ENCODE data around the gene SPTLC2. TPM values are rescaled to one million over a fixed set of nuclear protein-coding genes. Genes with fewer than 3 reads are reported as not detected.
"Not testable (repeated sequence)": the region's sequence is repeated elsewhere in the genome, so short reads cannot be mapped to it uniquely, and the experiment has no call there.

Gene SPTLC2
- polyA plus RNA-seq, 1 donor: 17.4 TPM

- no CpG with 5 or more reads among the region's 2 CpGs for WGBS (ENCODE audit: insufficient coverage, low lambda C conversion rate)
- no peak overlapping the region for H3K27ac ChIP-seq (ENCODE audit: low read length)
- peak; percentile 54 to 82 for DNase-seq
These were observed 31.4 kb upstream of the SPTLC2 start for GRCh38 chr14:77647853-77648252.

GRCh38 chr14:77646907-77647306 is 30.5 kb upstream of the SPTLC2 start:
- H3K27me3 ChIP-seq (ENCODE audit: control insufficient read depth, insufficient read depth, low read length): no peaks in the 10 kb centered on the region
- H3K36me3 ChIP-seq (ENCODE audit: control insufficient read depth, insufficient read depth, low read length): no peaks in the 10 kb centered on the region
- DNase-seq: no peak
- no CpG with 5 or more reads among the region's 4 CpGs for WGBS (ENCODE audit: insufficient coverage, low lambda C conversion rate)
- no peak overlapping the region for H3K4me3 ChIP-seq (ENCODE audit: low read length)
- H3K4me1 ChIP-seq (ENCODE audit: control insufficient read depth, insufficient read depth, low read length): peaks cover 21% of the 10 kb centered on the region
- no peak overlapping the region for H3K27ac ChIP-seq (ENCODE audit: low read length)
- no peaks in the 10 kb centered on the region for H3K9me3 ChIP-seq (ENCODE audit: control insufficient read depth, low read depth, low read length)

More at GRCh38 chr14:77647853-77648252, 31.4 kb upstream of the SPTLC2 start:
- H3K4me3 ChIP-seq (ENCODE audit: low read length): no peak overlapping the region
- H3K27me3 ChIP-seq (ENCODE audit: control insufficient read depth, insufficient read depth, low read length): no peaks in the 10 kb centered on the region
- H3K9me3 ChIP-seq (ENCODE audit: control insufficient read depth, low read depth, low read length): no peaks in the 10 kb centered on the region
- H3K36me3 ChIP-seq (ENCODE audit: control insufficient read depth, insufficient read depth, low read length): no peaks in the 10 kb centered on the region
- peaks cover 17% of the 10 kb centered on the region for H3K4me1 ChIP-seq (ENCODE audit: control insufficient read depth, insufficient read depth, low read length)

GRCh38 chr14:77645520-77646230 is 29.2 kb upstream of the SPTLC2 start:
- 18% methylated on average over 3 of the region's 15 CpGs for WGBS (ENCODE audit: insufficient coverage, low lambda C conversion rate)
- peaks cover 26% of the 10 kb centered on the region for H3K4me1 ChIP-seq (ENCODE audit: control insufficient read depth, insufficient read depth, low read length)
- no peaks in the 10 kb centered on the region for H3K27me3 ChIP-seq (ENCODE audit: control insufficient read depth, insufficient read depth, low read length)
- H3K36me3 ChIP-seq (ENCODE audit: control insufficient read depth, insufficient read depth, low read length): no peaks in the 10 kb centered on the region
- H3K4me3 ChIP-seq (ENCODE audit: low read length): no peak overlapping the region
- no peak overlapping the region for H3K27ac ChIP-seq (ENCODE audit: low read length)
- H3K9me3 ChIP-seq (ENCODE audit: control insufficient read depth, low read depth, low read length): no peaks in the 10 kb centered on the region
- DNase-seq: peak in 1 of 2 donors; percentile 32

GRCh38 chr14:77642407-77642806 is 26.0 kb upstream of the SPTLC2 start:
- H3K27ac ChIP-seq (ENCODE audit: low read length): no peak overlapping the region
- H3K27me3 ChIP-seq (ENCODE audit: control insufficient read depth, insufficient read depth, low read length): no peaks in the 10 kb centered on the region
- H3K4me1 ChIP-seq (ENCODE audit: control insufficient read depth, insufficient read depth, low read length): peaks cover 28% of the 10 kb centered on the region
- WGBS (ENCODE audit: insufficient coverage, low lambda C conversion rate): no CpG with 5 or more reads among the region's 7 CpGs
- H3K36me3 ChIP-seq (ENCODE audit: control insufficient read depth, insufficient read depth, low read length): no peaks in the 10 kb centered on the region
- DNase-seq: no peak
- H3K4me3 ChIP-seq (ENCODE audit: low read length): peak overlapping the region; percentile 33
- H3K9me3 ChIP-seq (ENCODE audit: control insufficient read depth, low read depth, low read length): no peaks in the 10 kb centered on the region

GRCh38 chr14:77641534-77642341 is 25.3 kb upstream of the SPTLC2 start:
- Histone ChIP-seq H3K4me3 (ENCODE audit: low read length) (peak overlapping the region; percentile 33), H3K36me3 (ENCODE audit: control insufficient read depth, insufficient read depth, low read length) (no peaks in the 10 kb centered on the region), H3K27ac (ENCODE audit: low read length) (no peak overlapping the region), H3K9me3 (ENCODE audit: control insufficient read depth, low read depth, low read length) (no peaks in the 10 kb centered on the region), H3K4me1 (ENCODE audit: control insufficient read depth, insufficient read depth, low read length) (peaks cover 22% of the 10 kb centered on the region), H3K27me3 (ENCODE audit: control insufficient read depth, insufficient read depth, low read length) (no peaks in the 10 kb centered on the region)
- WGBS (ENCODE audit: insufficient coverage, low lambda C conversion rate): no CpG with 5 or more reads among the region's 47 CpGs
- peak; percentile 30 to 57 for DNase-seq

GRCh38 chr14:77640756-77641533 is 24.5 kb upstream of the SPTLC2 start:
- Histone ChIP-seq H3K36me3 (ENCODE audit: control insufficient read depth, insufficient read depth, low read length) (no peaks in the 10 kb centered on the region), H3K27ac (ENCODE audit: low read length) (no peak overlapping the region), H3K27me3 (ENCODE audit: control insufficient read depth, insufficient read depth, low read length) (no peaks in the 10 kb centered on the region), H3K4me1 (ENCODE audit: control insufficient read depth, insufficient read depth, low read length) (peaks cover 22% of the 10 kb centered on the region), H3K9me3 (ENCODE audit: control insufficient read depth, low read depth, low read length) (no peaks in the 10 kb centered on the region), H3K4me3 (ENCODE audit: low read length) (peak overlapping the region; percentile 33)
- DNase-seq: no peak
- no CpG with 5 or more reads among the region's 16 CpGs for WGBS (ENCODE audit: insufficient coverage, low lambda C conversion rate)

- H3K27me3 ChIP-seq (ENCODE audit: control insufficient read depth, insufficient read depth, low read length): no peaks in the 10 kb centered on the region
- H3K4me3 ChIP-seq (ENCODE audit: low read length): no peak overlapping the region
- no peak overlapping the region for H3K27ac ChIP-seq (ENCODE audit: low read length)
- H3K4me1 ChIP-seq (ENCODE audit: control insufficient read depth, insufficient read depth, low read length): peaks cover 17% of the 10 kb centered on the region
- peaks cover 4% of the 10 kb centered on the region for H3K9me3 ChIP-seq (ENCODE audit: control insufficient read depth, low read depth, low read length)
- WGBS (ENCODE audit: insufficient coverage, low lambda C conversion rate): no CpG with 5 or more reads among the region's 2 CpGs
- no peaks in the 10 kb centered on the region for H3K36me3 ChIP-seq (ENCODE audit: control insufficient read depth, insufficient read depth, low read length)
- DNase-seq: peak in 1 of 2 donors; percentile 62
These were observed 22.3 kb upstream of the SPTLC2 start for GRCh38 chr14:77638771-77639171.

GRCh38 chr14:77635869-77636268 is 19.4 kb upstream of the SPTLC2 start:
- peaks cover 10% of the 10 kb centered on the region for H3K9me3 ChIP-seq (ENCODE audit: control insufficient read depth, low read depth, low read length)
- not testable (repeated sequence) for H3K4me3 ChIP-seq (ENCODE audit: low read length); H3K4me1 ChIP-seq (ENCODE audit: control insufficient read depth, insufficient read depth, low read length); H3K27ac ChIP-seq (ENCODE audit: low read length); H3K27me3 ChIP-seq (ENCODE audit: control insufficient read depth, insufficient read depth, low read length); DNase-seq; H3K36me3 ChIP-seq (ENCODE audit: control insufficient read depth, insufficient read depth, low read length)
- WGBS (ENCODE audit: insufficient coverage, low lambda C conversion rate): no CpG with 5 or more reads among the region's 4 CpGs

- H3K9me3 ChIP-seq (ENCODE audit: control insufficient read depth, low read depth, low read length): peaks cover 10% of the 10 kb centered on the region
- not testable (repeated sequence) for H3K27me3 ChIP-seq (ENCODE audit: control insufficient read depth, insufficient read depth, low read length); H3K36me3 ChIP-seq (ENCODE audit: control insufficient read depth, insufficient read depth, low read length); H3K4me1 ChIP-seq (ENCODE audit: control insufficient read depth, insufficient read depth, low read length); H3K27ac ChIP-seq (ENCODE audit: low read length); DNase-seq; H3K4me3 ChIP-seq (ENCODE audit: low read length)
- no CpG with 5 or more reads among the region's 8 CpGs for WGBS (ENCODE audit: insufficient coverage, low lambda C conversion rate)
These were observed 19.0 kb upstream of the SPTLC2 start for GRCh38 chr14:77635466-77635865.

- Histone ChIP-seq H3K4me3 (ENCODE audit: low read length) (no peak overlapping the region), H3K27ac (ENCODE audit: low read length) (no peak overlapping the region), H3K9me3 (ENCODE audit: control insufficient read depth, low read depth, low read length) (peaks cover 10% of the 10 kb centered on the region), H3K4me1 (ENCODE audit: control insufficient read depth, insufficient read depth, low read length) (no peaks in the 10 kb centered on the region), H3K36me3 (ENCODE audit: control insufficient read depth, insufficient read depth, low read length) (no peaks in the 10 kb centered on the region), H3K27me3 (ENCODE audit: control insufficient read depth, insufficient read depth, low read length) (no peaks in the 10 kb centered on the region)
- no peak for DNase-seq
- WGBS (ENCODE audit: insufficient coverage, low lambda C conversion rate): no CpG with 5 or more reads among the region's 2 CpGs
These were observed 13.7 kb upstream of the SPTLC2 start for GRCh38 chr14:77630111-77630510.

Measured in large intestine (tissue), 3 donors.